Measurements from ENCODE around the gene SLC25A21. TPM values are rescaled to one million over a fixed set of nuclear protein-coding genes. Genes with fewer than 3 reads are reported as not detected.

SLC25A21 gene
- total RNA-seq, 1 experiment from 2014 or later = 7.1 TPM

- H3K27ac ChIP-seq (ENCODE audit: insufficient read length, low read depth, low read length) = no peak overlapping the region
- Mint-ChIP-seq H3K4me1 (no peaks in the 10 kb centered on the region), H3K27ac (no peak overlapping the region), H3K4me3 (no peak overlapping the region), H3K9me3 (no peaks in the 10 kb centered on the region; a peak in 1 of 5 replicates), H3K27me3 (ENCODE audit: low read depth) (no peaks in the 10 kb centered on the region), H3K36me3 (ENCODE audit: insufficient read depth in 1 of 3, low read depth in 3 of 3) (peaks cover 0 to 1% (median 0%) of the 10 kb centered on the region in 3 experiments; a peak in 1 of 7 replicates)
- no peak overlapping the region for H2BK120ac ChIP-seq (ENCODE audit: low read depth, low read length, poor library complexity, severe bottlenecking)
- no peak overlapping the region for H2BK15ac ChIP-seq (ENCODE audit: low read depth, low read length)
- H3T11ph ChIP-seq (ENCODE audit: low read length) = no peak overlapping the region
- no peaks in the 10 kb centered on the region for H4K20me1 ChIP-seq (ENCODE audit: control insufficient read depth, insufficient read depth, insufficient read length)
- H3K4ac ChIP-seq (ENCODE audit: low read depth, low read length) = no peak overlapping the region
- no peak overlapping the region for H2BK12ac ChIP-seq (ENCODE audit: insufficient read length, low read depth, low read length)
- H4K91ac ChIP-seq (ENCODE audit: insufficient read length, low read depth, low read length) = no peak overlapping the region
- H3K56ac ChIP-seq (ENCODE audit: insufficient read length, low read depth, low read length) = no peak overlapping the region
- no peaks in the 10 kb centered on the region for H3K79me2 ChIP-seq (ENCODE audit: insufficient read depth, low read length)
- H3K18ac ChIP-seq (ENCODE audit: insufficient read length, low read depth, low read length) = no peak overlapping the region
- H2AFZ ChIP-seq (ENCODE audit: low read length) = no peak overlapping the region
- H3K23me2 ChIP-seq (ENCODE audit: insufficient read length, low read depth, low read length, poor library complexity, severe bottlenecking) = no peaks in the 10 kb centered on the region
- no peak for DNase-seq
- no peak for TF ChIP-seq CTCF (conservative IDR thresholded peaks at IDR 0.05)
- H3K23ac ChIP-seq (ENCODE audit: insufficient read length, low read depth, low read length) = no peak overlapping the region
- no peaks in the 10 kb centered on the region for H3K9me3 ChIP-seq (ENCODE audit: control insufficient read depth, low read depth, low read length)
- H2BK5ac ChIP-seq (ENCODE audit: insufficient read length, low read length) = no peak overlapping the region
- no peak overlapping the region for H2BK20ac ChIP-seq (ENCODE audit: low read depth, low read length, poor library complexity, severe bottlenecking)
- H3K79me1 ChIP-seq (ENCODE audit: insufficient read depth, low read depth, low read length, poor library complexity, severe bottlenecking) = no peaks in the 10 kb centered on the region
- H3K4me2 ChIP-seq (ENCODE audit: insufficient read depth, insufficient read length, low read length) = no peak overlapping the region
- no peak overlapping the region for H2AK5ac ChIP-seq (ENCODE audit: insufficient read length, low read length)
- no peaks in the 10 kb centered on the region for H3K4me1 ChIP-seq (ENCODE audit: insufficient read depth, low read length)
- H3K27me3 ChIP-seq (ENCODE audit: insufficient read depth, low read length) = no peaks in the 10 kb centered on the region
- no peak overlapping the region for H4K8ac ChIP-seq (replicated peaks; ENCODE audit: insufficient read length, low read depth, low read length)
- H3K9ac ChIP-seq (ENCODE audit: extremely low read depth, insufficient read length, low read length) = no peak overlapping the region
- WGBS (ENCODE audit: extremely low coverage, insufficient read length, low lambda C conversion rate) = no CpG with 5 or more reads among the region's 5 CpGs
- no peak overlapping the region for H3K14ac ChIP-seq (ENCODE audit: insufficient read depth, low read length)
- H4K5ac ChIP-seq (ENCODE audit: insufficient read length, low read depth, low read length) = no peak overlapping the region
These were observed 301.6 kb downstream of the SLC25A21 start for GRCh38 chr14:36870776-36871175.

Data from H9 (cell line).